Adrenal gland (tissue), 5 donors: Measurements from ENCODE around the gene SLC25A26.

Experiments
- CTCF ChIP-seq, 6 experiments: fragments of 450-650 bp in 4 of 6; fragments of 200-600 bp in 2 of 6; sonication (generic) in 1 of 6; IDR thresholded peaks; 1 replicate in 5 of 6; 2 replicates in 1 of 6; pipeline versions ENCODE4 v1.5.1 to v1.8.0; 2016 to 2021; ENCODE audit warnings: antibody characterized with exemption in 6 of 6, mild to moderate bottlenecking in 2 of 6, moderate library complexity in 1 of 6
- POLR2A ChIP-seq, 2 donors: fragments of 450-650 bp; IDR thresholded peaks; one replicate each; pipeline ENCODE4 v1.6.1; 2017; ENCODE audit warnings: antibody characterized with exemption in 2 of 2, mild to moderate bottlenecking in 2 of 2, moderate library complexity in 1 of 2
- donor health status: DM: no; HTN: no; CAD: no.

GRCh38 chr3:66200786-66201185, 20.0 kb upstream of the SLC25A26 start:
- no peak for TF ChIP-seq CTCF (IDR thresholded peaks at IDR 0.05)
- TF ChIP-seq POLR2A (IDR thresholded peaks at IDR 0.05) = no peak
